HG02610 (cell line): ENCODE results near the gene GPR55.

ENCODE experiments used
- ATAC-seq: cut with Tn5 transposase; IDR thresholded peaks from one replicate; pipeline ENCODE4 v1.9.1; 2021; ENCODE audit warnings: mild to moderate bottlenecking, moderate library complexity; ENCODE audit not compliant: unreplicated experiment

Gene GPR55

GRCh38 chr2:230885463-230886130 lies 39.4 kb downstream of the GPR55 start:
- peak; percentile 54 for ATAC-seq

- no peak for ATAC-seq
Observed at GRCh38 chr2:230881840-230882239, 43.2 kb downstream of the GPR55 start.

- ATAC-seq, result no peak
Observed at GRCh38 chr2:230879891-230880290, 45.2 kb downstream of the GPR55 start.

- ATAC-seq, result no peak
Observed at GRCh38 chr2:230879271-230879882, 45.7 kb downstream of the GPR55 start.

- ATAC-seq, result no peak
Observed at GRCh38 chr2:230878599-230879188, 46.3 kb downstream of the GPR55 start.

- no peak for ATAC-seq
Observed at GRCh38 chr2:230877759-230878598, 47.1 kb downstream of the GPR55 start.

- ATAC-seq, result no peak
Observed at GRCh38 chr2:230877116-230877758, 47.8 kb downstream of the GPR55 start.

GRCh38 chr2:230875347-230876315 lies 49.4 kb downstream of the GPR55 start:
- ATAC-seq, result no peak

- ATAC-seq, result no peak
Observed at GRCh38 chr2:230874876-230875275, 50.2 kb downstream of the GPR55 start.

- ATAC-seq, result no peak
Observed at GRCh38 chr2:230874456-230874855, 50.6 kb downstream of the GPR55 start.

- ATAC-seq, result peak; percentile 76
Observed at GRCh38 chr2:230873661-230874401, 51.2 kb downstream of the GPR55 start.

- ATAC-seq, result peak; percentile 62
Observed at GRCh38 chr2:230872968-230873660, 51.9 kb downstream of the GPR55 start.

GRCh38 chr2:230872151-230872967 lies 52.7 kb downstream of the GPR55 start:
- peak; percentile 0 for ATAC-seq

- no peak for ATAC-seq
Observed at GRCh38 chr2:230871361-230872150, 53.5 kb downstream of the GPR55 start.

GRCh38 chr2:230870544-230871360 lies 54.3 kb downstream of the GPR55 start:
- ATAC-seq, result no peak

- no peak for ATAC-seq
Observed at GRCh38 chr2:230869914-230870543, 55.0 kb downstream of the GPR55 start.
